Measurements from ENCODE around the gene R3HCC1L.

Gene R3HCC1L

GRCh38 chr10:98254234-98254974, 119.9 kb downstream of the R3HCC1L start:
- 95% methylated on average over 6 of the region's 10 CpGs for WGBS (ENCODE audit: insufficient coverage)
- ChIA-PET POLR2A (no interaction called here), CTCF (interaction anchor here (1.0 to 2.0 kb wide), 3 partner anchors 11 to 55 kb away, joined by 5 to 7 read pairs (median 6); no protein-coding TSS in a partner anchor)
- no peaks in the 10 kb centered on the region for H3K27me3 ChIP-seq (replicated peaks in 2 of 5; ENCODE audit: control insufficient read depth in 4 of 5, insufficient read depth in 5 of 5, low read length in 4 of 5)
- no peaks in the 10 kb centered on the region for H3K9me3 ChIP-seq (ENCODE audit: control extremely low read depth in 1 of 5, control insufficient read depth in 4 of 5, insufficient read depth in 2 of 5, low read depth in 1 of 5, low read length in 4 of 5)
- H3K36me3 ChIP-seq (ENCODE audit: control insufficient read depth in 4 of 4, insufficient read depth in 4 of 4, low read length in 3 of 4), result peaks cover 0 to 22% (median 8%) of the 10 kb centered on the region in 4 experiments
- H3K4me1 ChIP-seq (ENCODE audit: control extremely low read depth in 1 of 4, control insufficient read depth in 4 of 4, insufficient read depth in 4 of 4, low read length in 3 of 4), result no peaks in the 10 kb centered on the region
- no peak for DNase-seq
- H3K4me3 ChIP-seq (ENCODE audit: control insufficient read depth in 1 of 7, extremely low read depth in 1 of 7, insufficient read depth in 4 of 7, low read depth in 2 of 7, low read length in 6 of 7), result no peak overlapping the region
- H3K27ac ChIP-seq (ENCODE audit: insufficient read depth in 1 of 2, low read depth in 1 of 2, low read length in 2 of 2, poor library complexity in 1 of 2, severe bottlenecking in 2 of 2), result no peak overlapping the region

GRCh38 chr10:98255146-98255877, 120.9 kb downstream of the R3HCC1L start:
- POLR2A ChIA-PET, result interaction anchor here (0.6 kb wide), 1 partner anchor 15 kb away, joined by 3 read pairs; no protein-coding TSS in a partner anchor
- H3K36me3 ChIP-seq (ENCODE audit: control insufficient read depth in 4 of 4, insufficient read depth in 4 of 4, low read length in 3 of 4), result peaks cover 0 to 18% (median 7%) of the 10 kb centered on the region in 4 experiments
- no peaks in the 10 kb centered on the region for H3K9me3 ChIP-seq (ENCODE audit: control extremely low read depth in 1 of 5, control insufficient read depth in 4 of 5, insufficient read depth in 2 of 5, low read depth in 1 of 5, low read length in 4 of 5)
- no peak overlapping the region for H3K4me3 ChIP-seq (ENCODE audit: control insufficient read depth in 1 of 7, extremely low read depth in 1 of 7, insufficient read depth in 4 of 7, low read depth in 2 of 7, low read length in 6 of 7)
- WGBS (ENCODE audit: insufficient coverage), result 97% methylated on average over 15 of the region's 17 CpGs
- H3K4me1 ChIP-seq (ENCODE audit: control extremely low read depth in 1 of 4, control insufficient read depth in 4 of 4, insufficient read depth in 4 of 4, low read length in 3 of 4), result no peaks in the 10 kb centered on the region
- no peak for DNase-seq
- no peaks in the 10 kb centered on the region for H3K27me3 ChIP-seq (replicated peaks in 2 of 5; ENCODE audit: control insufficient read depth in 4 of 5, insufficient read depth in 5 of 5, low read length in 4 of 5)
- CTCF ChIA-PET, result interaction anchor here (1.0 to 2.0 kb wide), 3 partner anchors 10 to 54 kb away, joined by 5 to 7 read pairs (median 6); no protein-coding TSS in a partner anchor
- no peak overlapping the region for H3K27ac ChIP-seq (ENCODE audit: insufficient read depth in 1 of 2, low read depth in 1 of 2, low read length in 2 of 2, poor library complexity in 1 of 2, severe bottlenecking in 2 of 2)

GRCh38 chr10:98256692-98257091, 122.2 kb downstream of the R3HCC1L start:
- POLR2A ChIA-PET, result no interaction called here
- WGBS (ENCODE audit: insufficient coverage), result 98% methylated on average over 11 of the region's 11 CpGs

GRCh38 chr10:98257198-98257597, 122.7 kb downstream of the R3HCC1L start:
- DNase-seq, result no peak
- H3K27ac ChIP-seq (ENCODE audit: insufficient read depth in 1 of 2, low read depth in 1 of 2, low read length in 2 of 2, poor library complexity in 1 of 2, severe bottlenecking in 2 of 2), result no peak overlapping the region
- H3K4me1 ChIP-seq (ENCODE audit: control extremely low read depth in 1 of 4, control insufficient read depth in 4 of 4, insufficient read depth in 4 of 4, low read length in 3 of 4), result no peaks in the 10 kb centered on the region
- POLR2A ChIA-PET, result no interaction called here
- H3K9me3 ChIP-seq (ENCODE audit: control extremely low read depth in 1 of 5, control insufficient read depth in 4 of 5, insufficient read depth in 2 of 5, low read depth in 1 of 5, low read length in 4 of 5), result no peaks in the 10 kb centered on the region
- no peaks in the 10 kb centered on the region for H3K27me3 ChIP-seq (replicated peaks in 2 of 5; ENCODE audit: control insufficient read depth in 4 of 5, insufficient read depth in 5 of 5, low read length in 4 of 5)
- CTCF ChIA-PET, result interaction anchor here (1.0 kb wide), 1 partner anchor 53 kb away, joined by 3 read pairs; no protein-coding TSS in a partner anchor
- H3K36me3 ChIP-seq (ENCODE audit: control insufficient read depth in 4 of 4, insufficient read depth in 4 of 4, low read length in 3 of 4), result peaks cover 0 to 5% (median 1%) of the 10 kb centered on the region in 4 experiments
- 99% methylated on average over 8 of the region's 12 CpGs for WGBS (ENCODE audit: insufficient coverage)
- no peak overlapping the region for H3K4me3 ChIP-seq (ENCODE audit: control insufficient read depth in 1 of 7, extremely low read depth in 1 of 7, insufficient read depth in 4 of 7, low read depth in 2 of 7, low read length in 6 of 7)

More at GRCh38 chr10:98256692-98257091, 122.2 kb downstream of the R3HCC1L start:
- H3K4me1 ChIP-seq (ENCODE audit: control extremely low read depth in 1 of 4, control insufficient read depth in 4 of 4, insufficient read depth in 4 of 4, low read length in 3 of 4), result no peaks in the 10 kb centered on the region
- H3K27ac ChIP-seq (ENCODE audit: insufficient read depth in 1 of 2, low read depth in 1 of 2, low read length in 2 of 2, poor library complexity in 1 of 2, severe bottlenecking in 2 of 2), result no peak overlapping the region
- CTCF ChIA-PET, result no interaction called here
- no peak for DNase-seq
- no peaks in the 10 kb centered on the region for H3K9me3 ChIP-seq (ENCODE audit: control extremely low read depth in 1 of 5, control insufficient read depth in 4 of 5, insufficient read depth in 2 of 5, low read depth in 1 of 5, low read length in 4 of 5)
- peaks cover 0 to 8% (median 1%) of the 10 kb centered on the region in 4 experiments for H3K36me3 ChIP-seq (ENCODE audit: control insufficient read depth in 4 of 4, insufficient read depth in 4 of 4, low read length in 3 of 4)
- H3K4me3 ChIP-seq (ENCODE audit: control insufficient read depth in 1 of 7, extremely low read depth in 1 of 7, insufficient read depth in 4 of 7, low read depth in 2 of 7, low read length in 6 of 7), result no peak overlapping the region
- no peaks in the 10 kb centered on the region for H3K27me3 ChIP-seq (replicated peaks in 2 of 5; ENCODE audit: control insufficient read depth in 4 of 5, insufficient read depth in 5 of 5, low read length in 4 of 5)

- Histone ChIP-seq H3K27me3 (replicated peaks in 2 of 5; ENCODE audit: control insufficient read depth in 4 of 5, insufficient read depth in 5 of 5, low read length in 4 of 5) (no peaks in the 10 kb centered on the region), H3K27ac (ENCODE audit: insufficient read depth in 1 of 2, low read depth in 1 of 2, low read length in 2 of 2, poor library complexity in 1 of 2, severe bottlenecking in 2 of 2) (no peak overlapping the region), H3K4me3 (ENCODE audit: control insufficient read depth in 1 of 7, extremely low read depth in 1 of 7, insufficient read depth in 4 of 7, low read depth in 2 of 7, low read length in 6 of 7) (no peak overlapping the region), H3K9me3 (ENCODE audit: control extremely low read depth in 1 of 5, control insufficient read depth in 4 of 5, insufficient read depth in 2 of 5, low read depth in 1 of 5, low read length in 4 of 5) (no peaks in the 10 kb centered on the region), H3K4me1 (ENCODE audit: control extremely low read depth in 1 of 4, control insufficient read depth in 4 of 4, insufficient read depth in 4 of 4, low read length in 3 of 4) (no peaks in the 10 kb centered on the region), H3K36me3 (ENCODE audit: control insufficient read depth in 4 of 4, insufficient read depth in 4 of 4, low read length in 3 of 4) (peaks cover 0 to 5% (median 1%) of the 10 kb centered on the region in 4 experiments)
- 98% methylated on average over 16 of the region's 16 CpGs for WGBS (ENCODE audit: insufficient coverage)
- DNase-seq, result no peak
- CTCF ChIA-PET, result interaction anchor here (1.0 kb wide), 1 partner anchor 52 kb away, joined by 3 read pairs; no protein-coding TSS in a partner anchor
- POLR2A ChIA-PET, result no interaction called here
These were observed 123.5 kb downstream of the R3HCC1L start for GRCh38 chr10:98257961-98258360.

- ChIA-PET CTCF (interaction anchor here (1.1 kb wide), 1 partner anchor 16 kb away, joined by 3 read pairs; no protein-coding TSS in a partner anchor), POLR2A (no interaction called here)
- H3K4me3 ChIP-seq (ENCODE audit: control insufficient read depth in 1 of 7, extremely low read depth in 1 of 7, insufficient read depth in 4 of 7, low read depth in 2 of 7, low read length in 6 of 7), result no peak overlapping the region
- H3K27ac ChIP-seq (ENCODE audit: insufficient read depth in 1 of 2, low read depth in 1 of 2, low read length in 2 of 2, poor library complexity in 1 of 2, severe bottlenecking in 2 of 2), result no peak overlapping the region
- 92% methylated on average over 8 of the region's 13 CpGs for WGBS (ENCODE audit: insufficient coverage)
- H3K36me3 ChIP-seq (ENCODE audit: control insufficient read depth in 4 of 4, insufficient read depth in 4 of 4, low read length in 3 of 4), result peaks cover 0 to 5% (median 1%) of the 10 kb centered on the region in 4 experiments
- H3K27me3 ChIP-seq (replicated peaks in 2 of 5; ENCODE audit: control insufficient read depth in 4 of 5, insufficient read depth in 5 of 5, low read length in 4 of 5), result no peaks in the 10 kb centered on the region
- no peak for DNase-seq
- H3K4me1 ChIP-seq (ENCODE audit: control extremely low read depth in 1 of 4, control insufficient read depth in 4 of 4, insufficient read depth in 4 of 4, low read length in 3 of 4), result no peaks in the 10 kb centered on the region
- no peaks in the 10 kb centered on the region for H3K9me3 ChIP-seq (ENCODE audit: control extremely low read depth in 1 of 5, control insufficient read depth in 4 of 5, insufficient read depth in 2 of 5, low read depth in 1 of 5, low read length in 4 of 5)
These were observed 124.4 kb downstream of the R3HCC1L start for GRCh38 chr10:98258683-98259454.
